Tibial nerve (tissue), 4 donors: ENCODE data around the gene GUCY2F. TPM values are rescaled to one million over a fixed set of nuclear protein-coding genes. Genes with fewer than 3 reads are reported as not detected.

Experiments used
- DNase-seq, 2 donors: peaks; one replicate each; pipeline ENCODE4 v3.0.0-alpha.2; 2019; ENCODE audit warnings: low spot score in 2 of 2
- H3K27ac ChIP-seq, 4 donors: fragments of 200-600 bp; sonication (generic) in 3 of 4; one replicate each; pipeline ENCODE4 v1.5.1; 2017 to 2019; ENCODE audit warnings: mild to moderate bottlenecking in 1 of 4
- H3K27me3 ChIP-seq, 2 donors: fragments of 200-600 bp; sonication (generic) in 1 of 2; one replicate each; pipeline versions ENCODE4 v1.5.1 to v1.6.0; 2017 to 2019
- H3K36me3 ChIP-seq, 3 donors: fragments of 200-600 bp; sonication (generic); one replicate each; pipeline ENCODE4 v1.5.1; 2018 to 2019
- H3K4me1 ChIP-seq, 4 donors: fragments of 200-600 bp; sonication (generic) in 3 of 4; one replicate each; pipeline ENCODE4 v1.5.1; 2017 to 2019
- H3K4me3 ChIP-seq, 4 donors: fragments of 200-600 bp; sonication (generic) in 3 of 4; one replicate each; pipeline ENCODE4 v1.5.1; 2017 to 2019; ENCODE audit warnings: mild to moderate bottlenecking in 1 of 4, moderate library complexity in 1 of 4
- H3K9me3 ChIP-seq, 4 donors: fragments of 200-600 bp; sonication (generic) in 3 of 4; one replicate each; pipeline ENCODE4 v1.5.1; 2017 to 2019
- CTCF ChIP-seq, 5 experiments: fragments of 200-600 bp in 3 of 5; fragments of 450-650 bp in 2 of 5; sonication (generic) in 3 of 5; IDR thresholded peaks; one replicate each; pipeline ENCODE4 v1.5.1; 2016 to 2019; ENCODE audit warnings: antibody characterized with exemption in 5 of 5, mild to moderate bottlenecking in 3 of 5, moderate library complexity in 2 of 5
- EP300 ChIP-seq, 2 donors: sonication (generic); formaldehyde crosslinking; IDR thresholded peaks; one replicate each; pipeline ENCODE4 v1.6.1; 2017; ENCODE audit warnings: antibody characterized with exemption in 2 of 2, mild to moderate bottlenecking in 1 of 2
- POLR2A ChIP-seq, 2 donors: fragments of 450-650 bp; IDR thresholded peaks; one replicate each; pipeline ENCODE4 v1.6.1; 2017; ENCODE audit warnings: antibody characterized with exemption in 2 of 2, mild to moderate bottlenecking in 2 of 2, moderate library complexity in 2 of 2
- WGBS, 2 donors: methylation state at CpG; one replicate each; pipeline ENCODE4 v1.1.5; 2018; 5-methylcytosine and 5-hydroxymethylcytosine counted together
- total RNA-seq, 4 donors: library from RNA; depleted of rRNA; stranded (reverse); fragments of >200 nt; gene quantifications; one replicate each; pipeline ENCODE4 v1.1.0, GENCODE V29; 2016

GUCY2F gene
- total RNA-seq, 4 donors from 2014 or later: not detected

GRCh38 chrX:109498434-109498833, 16.5 kb upstream of the GUCY2F start:
- Histone ChIP-seq H3K9me3 (no peaks in the 10 kb centered on the region), H3K4me3 (no peak overlapping the region), H3K27ac (no peak overlapping the region), H3K36me3 (no peaks in the 10 kb centered on the region), H3K4me1 (no peaks in the 10 kb centered on the region), H3K27me3 (peaks cover 0 to 32% of the 10 kb centered on the region in 2 donors)
- TF ChIP-seq CTCF (IDR thresholded peaks at IDR 0.05): no peak
- TF ChIP-seq EP300 (IDR thresholded peaks at IDR 0.05): no peak
- no peak for TF ChIP-seq POLR2A (IDR thresholded peaks at IDR 0.05)
- no peak for DNase-seq
- 80 to 81% methylated on average over 1 of the region's 1 CpG for WGBS, 2 donors

- Histone ChIP-seq H3K4me1 (no peaks in the 10 kb centered on the region), H3K36me3 (no peaks in the 10 kb centered on the region), H3K9me3 (no peaks in the 10 kb centered on the region), H3K4me3 (no peak overlapping the region), H3K27me3 (peaks cover 0 to 24% of the 10 kb centered on the region in 2 donors), H3K27ac (no peak overlapping the region)
- WGBS, 2 donors: 78 to 80% methylated on average over 2 of the region's 2 CpGs
- TF ChIP-seq CTCF (IDR thresholded peaks at IDR 0.05): no peak
- TF ChIP-seq POLR2A (IDR thresholded peaks at IDR 0.05): no peak
- no peak for TF ChIP-seq EP300 (IDR thresholded peaks at IDR 0.05)
- no peak for DNase-seq
Observed at GRCh38 chrX:109489174-109489573, 7.3 kb upstream of the GUCY2F start.

- WGBS, 2 donors: 35 to 38% methylated on average over 4 of the region's 4 CpGs
- no peak for DNase-seq
- peaks cover 0 to 40% of the 10 kb centered on the region in 2 donors for H3K27me3 ChIP-seq
- H3K27ac ChIP-seq: no peak overlapping the region
- TF ChIP-seq POLR2A (IDR thresholded peaks at IDR 0.05) (no peak), CTCF (IDR thresholded peaks at IDR 0.05) (no peak), EP300 (IDR thresholded peaks at IDR 0.05) (no peak)
- no peaks in the 10 kb centered on the region for H3K4me1 ChIP-seq
- H3K4me3 ChIP-seq: no peak overlapping the region
- H3K9me3 ChIP-seq: no peaks in the 10 kb centered on the region
- H3K36me3 ChIP-seq: no peaks in the 10 kb centered on the region
Observed at GRCh38 chrX:109487640-109488039, 5.8 kb upstream of the GUCY2F start.

GRCh38 chrX:109485470-109486340, 3.8 kb upstream of the GUCY2F start:
- Histone ChIP-seq H3K36me3 (no peaks in the 10 kb centered on the region), H3K4me3 (no peak overlapping the region), H3K9me3 (no peaks in the 10 kb centered on the region), H3K4me1 (no peaks in the 10 kb centered on the region), H3K27me3 (peaks cover 0 to 43% of the 10 kb centered on the region in 2 donors), H3K27ac (no peak overlapping the region)
- TF ChIP-seq CTCF (IDR thresholded peaks at IDR 0.05): peak; percentile 69 to 98 (median 88)
- no peak for TF ChIP-seq EP300 (IDR thresholded peaks at IDR 0.05)
- no peak for TF ChIP-seq POLR2A (IDR thresholded peaks at IDR 0.05)
- 10 to 12% methylated on average over 9 of the region's 9 CpGs for WGBS, 2 donors
- peak; percentile 30 to 78 for DNase-seq

- H3K4me1 ChIP-seq: no peaks in the 10 kb centered on the region
- no peaks in the 10 kb centered on the region for H3K36me3 ChIP-seq
- H3K27me3 ChIP-seq: peaks cover 0 to 43% of the 10 kb centered on the region in 2 donors
- no peaks in the 10 kb centered on the region for H3K9me3 ChIP-seq
- H3K27ac ChIP-seq: no peak overlapping the region
- WGBS, 2 donors: 73 to 94% methylated on average over 1 of the region's 1 CpG
- no peak overlapping the region for H3K4me3 ChIP-seq
- TF ChIP-seq POLR2A (IDR thresholded peaks at IDR 0.05): no peak
- no peak for TF ChIP-seq EP300 (IDR thresholded peaks at IDR 0.05)
- no peak for TF ChIP-seq CTCF (IDR thresholded peaks at IDR 0.05)
- no peak for DNase-seq
Observed at GRCh38 chrX:109484886-109485285, 3.0 kb upstream of the GUCY2F start.
